H9 (cell line): ENCODE measurements around the gene FOXB2. TPM values are rescaled to one million over a fixed set of nuclear protein-coding genes. Genes with fewer than 3 reads are reported as not detected.

ENCODE experiments used
- DNase-seq: peaks from one replicate; pipeline ENCODE4 v3.0.0-alpha.2; 2017
- H2AFZ ChIP-seq: one replicate; pipeline ENCODE4 v1.6.1; 2013; ENCODE audit warnings: mild to moderate bottlenecking, low read length, control low read depth, moderate library complexity
- H2AK5ac ChIP-seq: 2 replicates; pipeline ENCODE4 v1.6.1; 2013; ENCODE audit warnings: low read length, control low read depth, mixed read lengths; ENCODE audit not compliant: insufficient read length
- H2BK120ac ChIP-seq: one replicate; pipeline ENCODE4 v1.6.1; 2013; ENCODE audit warnings: low read depth, mild to moderate bottlenecking, low read length, control low read depth, inconsistent platforms; ENCODE audit not compliant: poor library complexity, severe bottlenecking
- H2BK12ac ChIP-seq: 2 replicates; pipeline ENCODE4 v1.6.1; 2013; ENCODE audit warnings: low read length, control low read depth, mixed read lengths, low read depth; ENCODE audit not compliant: insufficient read length
- H2BK15ac ChIP-seq: 2 replicates; pipeline ENCODE4 v1.6.1; 2013; ENCODE audit warnings: low read depth, low read length, control low read depth
- H2BK20ac ChIP-seq: one replicate; pipeline ENCODE4 v1.6.1; 2013; ENCODE audit warnings: low read depth, mild to moderate bottlenecking, low read length, control low read depth, inconsistent platforms; ENCODE audit not compliant: poor library complexity, severe bottlenecking
- H2BK5ac ChIP-seq: 2 replicates; pipeline ENCODE4 v1.6.1; 2013; ENCODE audit warnings: low read length, control low read depth, mixed read lengths; ENCODE audit not compliant: insufficient read length
- H3K14ac ChIP-seq: 2 replicates; pipeline ENCODE4 v1.6.1; 2013; ENCODE audit warnings: low read length, control low read depth; ENCODE audit not compliant: insufficient read depth
- H3K18ac ChIP-seq: 2 replicates; pipeline ENCODE4 v1.6.1; 2013; ENCODE audit warnings: low read depth, mild to moderate bottlenecking, mixed read lengths, low read length, control low read depth; ENCODE audit not compliant: insufficient read length
- H3K23ac ChIP-seq: 2 replicates; pipeline ENCODE4 v1.6.1; 2013; ENCODE audit warnings: low read length, control low read depth, mixed read lengths, low read depth; ENCODE audit not compliant: insufficient read length
- H3K23me2 ChIP-seq: 2 replicates; pipeline ENCODE4 v1.6.1; 2013; ENCODE audit warnings: low read depth, mild to moderate bottlenecking, mixed read lengths, low read length, control low read depth; ENCODE audit not compliant: insufficient read length, poor library complexity, severe bottlenecking
- H3K27ac ChIP-seq: 2 replicates; pipeline ENCODE4 v1.5.1; 2013; ENCODE audit warnings: low read length, control low read depth, mixed read lengths, low read depth; ENCODE audit not compliant: insufficient read length
- H3K27me3 ChIP-seq: 2 replicates; pipeline ENCODE4 v1.6.1; 2013; ENCODE audit warnings: low read length, control low read depth, inconsistent platforms; ENCODE audit not compliant: insufficient read depth
- H3K4ac ChIP-seq: 2 replicates; pipeline ENCODE4 v1.6.1; 2013; ENCODE audit warnings: low read depth, mild to moderate bottlenecking, control low read depth, inconsistent platforms, low read length, moderate library complexity
- H3K4me1 ChIP-seq: 2 replicates; pipeline ENCODE4 v1.6.1; 2013; ENCODE audit warnings: low read length, control low read depth, inconsistent platforms; ENCODE audit not compliant: insufficient read depth
- H3K4me2 ChIP-seq: 2 replicates; pipeline ENCODE4 v1.6.1; 2013; ENCODE audit warnings: low read length, control low read depth, mixed read lengths; ENCODE audit not compliant: insufficient read length, insufficient read depth
- H3K56ac ChIP-seq: 2 replicates; pipeline ENCODE4 v1.6.1; 2013; ENCODE audit warnings: low read depth, mild to moderate bottlenecking, mixed read lengths, low read length, control low read depth; ENCODE audit not compliant: insufficient read length
- H3K79me1 ChIP-seq: 2 replicates; pipeline ENCODE4 v1.6.1; 2013; ENCODE audit warnings: low read depth, mild to moderate bottlenecking, moderate library complexity, low read length, control low read depth, inconsistent platforms; ENCODE audit not compliant: insufficient read depth, poor library complexity, severe bottlenecking
- H3K79me2 ChIP-seq: 2 replicates; pipeline ENCODE4 v1.6.1; 2013; ENCODE audit warnings: low read length, control low read depth, inconsistent platforms; ENCODE audit not compliant: insufficient read depth
- H3K9ac ChIP-seq: 2 replicates; pipeline ENCODE4 v1.6.1; 2013; ENCODE audit warnings: low read length, control low read depth, mixed read lengths; ENCODE audit not compliant: insufficient read length; ENCODE audit errors: extremely low read depth
- H3K9me3 ChIP-seq: one replicate; pipeline ENCODE4 v1.6.1; 2013; ENCODE audit warnings: low read depth, low read length, inconsistent platforms; ENCODE audit not compliant: control insufficient read depth
- H3T11ph ChIP-seq: one replicate; pipeline ENCODE4 v1.6.1; 2013; ENCODE audit warnings: mild to moderate bottlenecking, low read length, control low read depth, inconsistent platforms
- H4K20me1 ChIP-seq: one replicate; pipeline ENCODE4 v1.6.1; 2013; ENCODE audit not compliant: control insufficient read depth, insufficient read length, insufficient read depth
- H4K5ac ChIP-seq: 2 replicates; pipeline ENCODE4 v1.6.1; 2013; ENCODE audit warnings: low read depth, mild to moderate bottlenecking, mixed read lengths, low read length, control low read depth; ENCODE audit not compliant: insufficient read length
- H4K8ac ChIP-seq: replicated peaks from 2 replicates; pipeline ENCODE4 v1.6.1; 2013; ENCODE audit warnings: low read length, control low read depth, mixed read lengths, low read depth; ENCODE audit not compliant: insufficient read length
- H4K91ac ChIP-seq: 2 replicates; pipeline ENCODE4 v1.6.1; 2013; ENCODE audit warnings: low read depth, mild to moderate bottlenecking, moderate library complexity, mixed read lengths, low read length, control low read depth; ENCODE audit not compliant: insufficient read length
- H3K27ac Mint-ChIP-seq, 3 experiments: 2 replicates in 2 of 3; 3 replicates in 1 of 3; pipeline ENCODE4 v1.8.0; 2020 to 2021; ENCODE audit warnings: mixed read lengths in 3 of 3, mild to moderate bottlenecking in 1 of 3, moderate library complexity in 1 of 3
- H3K27me3 Mint-ChIP-seq: 2 replicates; pipeline ENCODE4 v1.8.0; 2021; ENCODE audit warnings: low read depth, mild to moderate bottlenecking, moderate library complexity, mixed read lengths
- H3K36me3 Mint-ChIP-seq, 3 experiments: 2 replicates in 2 of 3; 3 replicates in 1 of 3; pipeline ENCODE4 v1.8.0; 2020 to 2021; ENCODE audit warnings: low read depth in 3 of 3, mixed read lengths in 3 of 3; ENCODE audit not compliant: insufficient read depth in 1 of 3
- H3K4me1 Mint-ChIP-seq, 2 experiments: 2 replicates each; pipeline ENCODE4 v1.8.0; 2020; ENCODE audit warnings: mixed read lengths in 2 of 2
- H3K4me3 Mint-ChIP-seq, 2 experiments: 2 replicates in 1 of 2; 3 replicates in 1 of 2; pipeline ENCODE4 v1.8.0; 2020 to 2021; ENCODE audit warnings: mild to moderate bottlenecking in 2 of 2, mixed read lengths in 2 of 2, moderate library complexity in 1 of 2
- H3K9me3 Mint-ChIP-seq, 2 experiments: 2 replicates in 1 of 2; 3 replicates in 1 of 2; pipeline ENCODE4 v1.8.0; 2020; ENCODE audit warnings: mild to moderate bottlenecking in 2 of 2, mixed read lengths in 2 of 2, moderate library complexity in 1 of 2
- WGBS: extraction: QIAGEN DNeasy Blood & Tissue Kit; methylation state at CpG from one replicate; pipeline ENCODE4 v1.1.7; 2013; ENCODE audit warnings: missing lambda C conversion rate, low lambda C conversion rate, mixed read lengths; ENCODE audit not compliant: insufficient read length; ENCODE audit errors: extremely low coverage; 5-methylcytosine and 5-hydroxymethylcytosine counted together
- total RNA-seq: library from RNA; stranded (reverse); gene quantifications from 2 replicates; pipeline ENCODE4 v1.2.1, GENCODE V29; 2021
- TF ChIP-seq, protein P1 (sequence below): fragments of 200-600 bp; sonication (generic); conservative IDR thresholded peaks from 3 replicates; pipeline ENCODE4 v1.8.0; 2021; ENCODE audit warnings: antibody characterized with exemption, mild to moderate bottlenecking

FOXB2 gene
- total RNA-seq, 1 experiment from 2014 or later = 7.8 TPM

DNA sequence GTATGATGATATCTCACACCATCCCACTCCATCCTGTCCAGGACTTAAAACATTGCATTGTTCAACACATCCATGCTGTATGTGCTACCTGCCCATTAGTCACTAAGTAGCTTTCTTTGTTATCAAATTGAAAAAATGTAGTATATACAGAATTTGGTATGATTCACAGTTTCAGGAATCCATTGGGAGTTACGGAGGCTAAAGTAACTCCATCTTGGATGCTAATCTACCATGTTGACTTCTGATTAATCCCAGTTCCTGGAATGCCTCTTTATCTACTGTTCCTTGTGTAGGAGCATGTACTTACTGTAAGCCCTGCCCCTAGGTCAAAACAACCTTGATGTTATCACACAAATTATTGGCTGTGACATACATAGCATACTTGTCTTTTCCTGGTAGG lies 38.9 kb upstream of the FOXB2 start:
- H2AFZ ChIP-seq = no peak overlapping the region
- Mint-ChIP-seq H3K9me3 (no peaks in the 10 kb centered on the region), H3K27me3 (no peaks in the 10 kb centered on the region), H3K27ac (no peak overlapping the region), H3K4me3 (no peak overlapping the region), H3K4me1 (peaks cover 4% of the 10 kb centered on the region in 2 experiments), H3K36me3 (no peaks in the 10 kb centered on the region)
- no peaks in the 10 kb centered on the region for H3K27me3 ChIP-seq
- H3T11ph ChIP-seq = no peak overlapping the region
- H2AK5ac ChIP-seq = no peak overlapping the region
- H3K14ac ChIP-seq = no peak overlapping the region
- no peak overlapping the region for H3K27ac ChIP-seq
- no peak overlapping the region for H2BK12ac ChIP-seq
- H2BK5ac ChIP-seq = no peak overlapping the region
- no peaks in the 10 kb centered on the region for H3K9me3 ChIP-seq
- H3K4ac ChIP-seq = no peak overlapping the region
- no peak overlapping the region for H4K8ac ChIP-seq
- no peak overlapping the region for H3K9ac ChIP-seq
- no peaks in the 10 kb centered on the region for H3K79me2 ChIP-seq
- H3K56ac ChIP-seq = no peak overlapping the region
- no peak overlapping the region for H3K23ac ChIP-seq
- no peak overlapping the region for H4K91ac ChIP-seq
- H4K20me1 ChIP-seq = no peaks in the 10 kb centered on the region
- TF ChIP-seq, protein P1, sequence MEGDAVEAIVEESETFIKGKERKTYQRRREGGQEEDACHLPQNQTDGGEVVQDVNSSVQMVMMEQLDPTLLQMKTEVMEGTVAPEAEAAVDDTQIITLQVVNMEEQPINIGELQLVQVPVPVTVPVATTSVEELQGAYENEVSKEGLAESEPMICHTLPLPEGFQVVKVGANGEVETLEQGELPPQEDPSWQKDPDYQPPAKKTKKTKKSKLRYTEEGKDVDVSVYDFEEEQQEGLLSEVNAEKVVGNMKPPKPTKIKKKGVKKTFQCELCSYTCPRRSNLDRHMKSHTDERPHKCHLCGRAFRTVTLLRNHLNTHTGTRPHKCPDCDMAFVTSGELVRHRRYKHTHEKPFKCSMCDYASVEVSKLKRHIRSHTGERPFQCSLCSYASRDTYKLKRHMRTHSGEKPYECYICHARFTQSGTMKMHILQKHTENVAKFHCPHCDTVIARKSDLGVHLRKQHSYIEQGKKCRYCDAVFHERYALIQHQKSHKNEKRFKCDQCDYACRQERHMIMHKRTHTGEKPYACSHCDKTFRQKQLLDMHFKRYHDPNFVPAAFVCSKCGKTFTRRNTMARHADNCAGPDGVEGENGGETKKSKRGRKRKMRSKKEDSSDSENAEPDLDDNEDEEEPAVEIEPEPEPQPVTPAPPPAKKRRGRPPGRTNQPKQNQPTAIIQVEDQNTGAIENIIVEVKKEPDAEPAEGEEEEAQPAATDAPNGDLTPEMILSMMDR = no peak
- H2BK120ac ChIP-seq = no peak overlapping the region
- H3K4me2 ChIP-seq = no peak overlapping the region
- no peaks in the 10 kb centered on the region for H3K4me1 ChIP-seq
- DNase-seq = no peak
- H2BK15ac ChIP-seq = no peak overlapping the region
- H3K79me1 ChIP-seq = no peaks in the 10 kb centered on the region
- no peak overlapping the region for H3K18ac ChIP-seq
- WGBS = no CpG with 5 or more reads among the region's 1 CpG
- H3K23me2 ChIP-seq = no peaks in the 10 kb centered on the region
- no peak overlapping the region for H2BK20ac ChIP-seq
- H4K5ac ChIP-seq = no peak overlapping the region
